ENCODE data around the gene MRPL21. TPM values are rescaled to one million over a fixed set of nuclear protein-coding genes. Genes with fewer than 3 reads are reported as not detected.

The MRPL21 gene
- total and polyA plus RNA-seq, 2 experiments from 2014 or later: 62.4 to 232 TPM

DNA sequence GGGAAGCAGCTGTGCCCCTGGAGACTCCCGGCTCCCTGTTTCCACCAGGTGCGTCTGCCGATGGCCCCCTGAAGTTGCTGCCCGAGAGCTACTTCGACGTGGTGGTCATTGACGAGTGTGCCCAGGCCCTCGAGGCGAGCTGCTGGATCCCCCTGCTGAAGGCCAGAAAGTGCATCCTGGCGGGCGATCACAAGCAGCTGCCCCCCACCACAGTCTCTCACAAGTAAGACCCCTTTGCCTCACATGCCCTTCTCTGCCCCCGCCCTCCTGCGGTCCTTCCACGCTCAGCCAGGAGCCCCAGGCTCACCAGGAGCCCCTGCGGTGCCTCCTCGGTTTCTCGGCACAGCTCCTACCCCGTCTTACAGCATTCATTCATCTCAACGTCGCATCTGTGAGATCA lies 25.5 kb upstream of the MRPL21 start (continued):
- TF ChIP-seq NANOG (IDR thresholded peaks at IDR 0.05; ENCODE audit: borderline replicate concordance) (no peak), CREB1 (CRISPR knock-in tag; IDR thresholded peaks at IDR 0.05; ENCODE audit: low read depth) (no peak), POLR2AphosphoS5 (IDR thresholded peaks at IDR 0.05; ENCODE audit: low read depth) (no peak), EZH2 (IDR thresholded peaks at IDR 0.05; ENCODE audit: low read depth, unreplicated experiment) (no peak)
- TF ChIP-seq, protein P1, sequence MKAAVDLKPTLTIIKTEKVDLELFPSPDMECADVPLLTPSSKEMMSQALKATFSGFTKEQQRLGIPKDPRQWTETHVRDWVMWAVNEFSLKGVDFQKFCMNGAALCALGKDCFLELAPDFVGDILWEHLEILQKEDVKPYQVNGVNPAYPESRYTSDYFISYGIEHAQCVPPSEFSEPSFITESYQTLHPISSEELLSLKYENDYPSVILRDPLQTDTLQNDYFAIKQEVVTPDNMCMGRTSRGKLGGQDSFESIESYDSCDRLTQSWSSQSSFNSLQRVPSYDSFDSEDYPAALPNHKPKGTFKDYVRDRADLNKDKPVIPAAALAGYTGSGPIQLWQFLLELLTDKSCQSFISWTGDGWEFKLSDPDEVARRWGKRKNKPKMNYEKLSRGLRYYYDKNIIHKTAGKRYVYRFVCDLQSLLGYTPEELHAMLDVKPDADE (IDR thresholded peaks at IDR 0.05): no peak

- H3K4me1 ChIP-seq (ENCODE audit: insufficient read depth): no peaks in the 10 kb centered on the region
- peaks cover 70% of the 10 kb centered on the region for H3K36me3 Mint-ChIP-seq (ENCODE audit: low read depth)
- H4K20me1 ChIP-seq (replicated peaks; ENCODE audit: insufficient read depth): peaks cover 3% of the 10 kb centered on the region; the same call in 1 of the 2 replicates
- H3K4me3 ChIP-seq: no peak overlapping the region
- H3K4me3 Mint-ChIP-seq: no peak overlapping the region
- no peak overlapping the region for H2AFZ ChIP-seq
- no peaks in the 10 kb centered on the region for H3K4me1 Mint-ChIP-seq
- no peak overlapping the region for H3K27ac Mint-ChIP-seq
- H3K9me3 Mint-ChIP-seq: peaks cover 20% of the 10 kb centered on the region
- H3K27me3 Mint-ChIP-seq (ENCODE audit: insufficient read depth, low read depth, poor library complexity): peaks cover 5% of the 10 kb centered on the region
- H3K9me2 ChIP-seq (ENCODE audit: insufficient read depth): no peaks in the 10 kb centered on the region
- no peak for ATAC-seq
- H3K27me3 ChIP-seq (ENCODE audit: insufficient read depth): no peaks in the 10 kb centered on the region
- peaks cover 29% of the 10 kb centered on the region for H3K36me3 ChIP-seq (ENCODE audit: insufficient read depth)
- no peaks in the 10 kb centered on the region for H3F3A ChIP-seq (replicated peaks; ENCODE audit: low read depth)
- DNase-seq (ENCODE audit: low spot score): no peak
- H3K4me2 ChIP-seq: no peak overlapping the region
- 0 out of 2 replicates have a peak, but pooled peaks cover 1% of the 10 kb centered on the region for H3K79me2 ChIP-seq (replicated peaks; ENCODE audit: insufficient read depth)
- H3K27ac ChIP-seq (ENCODE audit: low read depth): no peak overlapping the region
- TF ChIP-seq CTCF (conservative IDR thresholded peaks at IDR 0.05; ENCODE audit: low read depth in 2 of 2) (no peak), NANOG (IDR thresholded peaks at IDR 0.05; ENCODE audit: borderline replicate concordance) (no peak), ZNF462 (CRISPR knock-in tag; IDR thresholded peaks at IDR 0.05) (no peak), POLR2AphosphoS5 (IDR thresholded peaks at IDR 0.05; ENCODE audit: low read depth) (no peak)
Measured at GRCh38 chr11:68928136-68928880, 24.7 kb upstream of the MRPL21 start.

Measured in GM23338 (cell line).